H9 (cell line): Measurements from ENCODE around the gene NUDT4. TPM values are rescaled to one million over a fixed set of nuclear protein-coding genes. Genes with fewer than 3 reads are reported as not detected.

ENCODE experiments used
- DNase-seq: peaks from one replicate; pipeline ENCODE4 v3.0.0-alpha.2; 2017
- H2AFZ ChIP-seq: one replicate; pipeline ENCODE4 v1.6.1; 2013; ENCODE audit warnings: mild to moderate bottlenecking, low read length, control low read depth, moderate library complexity
- H2AK5ac ChIP-seq: 2 replicates; pipeline ENCODE4 v1.6.1; 2013; ENCODE audit warnings: low read length, control low read depth, mixed read lengths; ENCODE audit not compliant: insufficient read length
- H2BK120ac ChIP-seq: one replicate; pipeline ENCODE4 v1.6.1; 2013; ENCODE audit warnings: low read depth, mild to moderate bottlenecking, low read length, control low read depth, inconsistent platforms; ENCODE audit not compliant: poor library complexity, severe bottlenecking
- H2BK12ac ChIP-seq: 2 replicates; pipeline ENCODE4 v1.6.1; 2013; ENCODE audit warnings: low read length, control low read depth, mixed read lengths, low read depth; ENCODE audit not compliant: insufficient read length
- H2BK15ac ChIP-seq: 2 replicates; pipeline ENCODE4 v1.6.1; 2013; ENCODE audit warnings: low read depth, low read length, control low read depth
- H2BK20ac ChIP-seq: one replicate; pipeline ENCODE4 v1.6.1; 2013; ENCODE audit warnings: low read depth, mild to moderate bottlenecking, low read length, control low read depth, inconsistent platforms; ENCODE audit not compliant: poor library complexity, severe bottlenecking
- H2BK5ac ChIP-seq: 2 replicates; pipeline ENCODE4 v1.6.1; 2013; ENCODE audit warnings: low read length, control low read depth, mixed read lengths; ENCODE audit not compliant: insufficient read length
- H3K14ac ChIP-seq: 2 replicates; pipeline ENCODE4 v1.6.1; 2013; ENCODE audit warnings: low read length, control low read depth; ENCODE audit not compliant: insufficient read depth
- H3K18ac ChIP-seq: 2 replicates; pipeline ENCODE4 v1.6.1; 2013; ENCODE audit warnings: low read depth, mild to moderate bottlenecking, mixed read lengths, low read length, control low read depth; ENCODE audit not compliant: insufficient read length
- H3K23ac ChIP-seq: 2 replicates; pipeline ENCODE4 v1.6.1; 2013; ENCODE audit warnings: low read length, control low read depth, mixed read lengths, low read depth; ENCODE audit not compliant: insufficient read length
- H3K23me2 ChIP-seq: 2 replicates; pipeline ENCODE4 v1.6.1; 2013; ENCODE audit warnings: low read depth, mild to moderate bottlenecking, mixed read lengths, low read length, control low read depth; ENCODE audit not compliant: insufficient read length, poor library complexity, severe bottlenecking
- H3K27ac ChIP-seq: 2 replicates; pipeline ENCODE4 v1.5.1; 2013; ENCODE audit warnings: low read length, control low read depth, mixed read lengths, low read depth; ENCODE audit not compliant: insufficient read length
- H3K27me3 ChIP-seq: 2 replicates; pipeline ENCODE4 v1.6.1; 2013; ENCODE audit warnings: low read length, control low read depth, inconsistent platforms; ENCODE audit not compliant: insufficient read depth
- H3K4ac ChIP-seq: 2 replicates; pipeline ENCODE4 v1.6.1; 2013; ENCODE audit warnings: low read depth, mild to moderate bottlenecking, control low read depth, inconsistent platforms, low read length, moderate library complexity
- H3K4me1 ChIP-seq: 2 replicates; pipeline ENCODE4 v1.6.1; 2013; ENCODE audit warnings: low read length, control low read depth, inconsistent platforms; ENCODE audit not compliant: insufficient read depth
- H3K4me2 ChIP-seq: 2 replicates; pipeline ENCODE4 v1.6.1; 2013; ENCODE audit warnings: low read length, control low read depth, mixed read lengths; ENCODE audit not compliant: insufficient read length, insufficient read depth
- H3K56ac ChIP-seq: 2 replicates; pipeline ENCODE4 v1.6.1; 2013; ENCODE audit warnings: low read depth, mild to moderate bottlenecking, mixed read lengths, low read length, control low read depth; ENCODE audit not compliant: insufficient read length
- H3K79me1 ChIP-seq: 2 replicates; pipeline ENCODE4 v1.6.1; 2013; ENCODE audit warnings: low read depth, mild to moderate bottlenecking, moderate library complexity, low read length, control low read depth, inconsistent platforms; ENCODE audit not compliant: insufficient read depth, poor library complexity, severe bottlenecking
- H3K79me2 ChIP-seq: 2 replicates; pipeline ENCODE4 v1.6.1; 2013; ENCODE audit warnings: low read length, control low read depth, inconsistent platforms; ENCODE audit not compliant: insufficient read depth
- H3K9ac ChIP-seq: 2 replicates; pipeline ENCODE4 v1.6.1; 2013; ENCODE audit warnings: low read length, control low read depth, mixed read lengths; ENCODE audit not compliant: insufficient read length; ENCODE audit errors: extremely low read depth
- H3K9me3 ChIP-seq: one replicate; pipeline ENCODE4 v1.6.1; 2013; ENCODE audit warnings: low read depth, low read length, inconsistent platforms; ENCODE audit not compliant: control insufficient read depth
- H3T11ph ChIP-seq: one replicate; pipeline ENCODE4 v1.6.1; 2013; ENCODE audit warnings: mild to moderate bottlenecking, low read length, control low read depth, inconsistent platforms
- H4K20me1 ChIP-seq: one replicate; pipeline ENCODE4 v1.6.1; 2013; ENCODE audit not compliant: control insufficient read depth, insufficient read length, insufficient read depth
- H4K5ac ChIP-seq: 2 replicates; pipeline ENCODE4 v1.6.1; 2013; ENCODE audit warnings: low read depth, mild to moderate bottlenecking, mixed read lengths, low read length, control low read depth; ENCODE audit not compliant: insufficient read length
- H4K8ac ChIP-seq: replicated peaks from 2 replicates; pipeline ENCODE4 v1.6.1; 2013; ENCODE audit warnings: low read length, control low read depth, mixed read lengths, low read depth; ENCODE audit not compliant: insufficient read length
- H4K91ac ChIP-seq: 2 replicates; pipeline ENCODE4 v1.6.1; 2013; ENCODE audit warnings: low read depth, mild to moderate bottlenecking, moderate library complexity, mixed read lengths, low read length, control low read depth; ENCODE audit not compliant: insufficient read length
- H3K27ac Mint-ChIP-seq, 3 experiments: 2 replicates in 2 of 3; 3 replicates in 1 of 3; pipeline ENCODE4 v1.8.0; 2020 to 2021; ENCODE audit warnings: mixed read lengths in 3 of 3, mild to moderate bottlenecking in 1 of 3, moderate library complexity in 1 of 3
- H3K27me3 Mint-ChIP-seq: 2 replicates; pipeline ENCODE4 v1.8.0; 2021; ENCODE audit warnings: low read depth, mild to moderate bottlenecking, moderate library complexity, mixed read lengths
- H3K36me3 Mint-ChIP-seq, 3 experiments: 2 replicates in 2 of 3; 3 replicates in 1 of 3; pipeline ENCODE4 v1.8.0; 2020 to 2021; ENCODE audit warnings: low read depth in 3 of 3, mixed read lengths in 3 of 3; ENCODE audit not compliant: insufficient read depth in 1 of 3
- H3K4me1 Mint-ChIP-seq, 2 experiments: 2 replicates each; pipeline ENCODE4 v1.8.0; 2020; ENCODE audit warnings: mixed read lengths in 2 of 2
- H3K4me3 Mint-ChIP-seq, 2 experiments: 2 replicates in 1 of 2; 3 replicates in 1 of 2; pipeline ENCODE4 v1.8.0; 2020 to 2021; ENCODE audit warnings: mild to moderate bottlenecking in 2 of 2, mixed read lengths in 2 of 2, moderate library complexity in 1 of 2
- H3K9me3 Mint-ChIP-seq, 2 experiments: 2 replicates in 1 of 2; 3 replicates in 1 of 2; pipeline ENCODE4 v1.8.0; 2020; ENCODE audit warnings: mild to moderate bottlenecking in 2 of 2, mixed read lengths in 2 of 2, moderate library complexity in 1 of 2
- WGBS: extraction: QIAGEN DNeasy Blood & Tissue Kit; methylation state at CpG from one replicate; pipeline ENCODE4 v1.1.7; 2013; ENCODE audit warnings: missing lambda C conversion rate, low lambda C conversion rate, mixed read lengths; ENCODE audit not compliant: insufficient read length; ENCODE audit errors: extremely low coverage; 5-methylcytosine and 5-hydroxymethylcytosine counted together
- total RNA-seq: library from RNA; stranded (reverse); gene quantifications from 2 replicates; pipeline ENCODE4 v1.2.1, GENCODE V29; 2021
- TF ChIP-seq, protein P1 (sequence below): fragments of 200-600 bp; sonication (generic); conservative IDR thresholded peaks from 3 replicates; pipeline ENCODE4 v1.8.0; 2021; ENCODE audit warnings: antibody characterized with exemption, mild to moderate bottlenecking

Gene NUDT4
- total RNA-seq, 1 experiment from 2014 or later, result 40.6 TPM

DNA sequence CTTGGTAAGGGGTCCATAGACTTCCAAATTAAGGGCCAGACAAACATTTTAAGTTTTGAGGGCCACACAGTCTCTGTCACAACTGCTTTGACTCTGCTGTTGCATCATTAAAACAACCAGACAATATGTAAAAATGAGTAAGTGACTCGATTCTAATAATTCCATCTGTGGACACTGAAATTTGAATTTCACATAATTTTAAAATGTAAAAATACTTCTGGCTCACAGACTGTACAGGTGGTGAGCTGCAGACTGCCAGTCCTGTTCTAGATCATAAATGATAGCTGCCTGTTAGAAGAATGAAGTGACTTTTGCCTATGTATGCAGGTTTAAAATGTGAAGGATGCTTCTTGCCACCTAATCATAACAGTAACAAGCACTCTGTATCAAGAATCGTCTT, 15.7 kb downstream of the NUDT4 start:
- no peaks in the 10 kb centered on the region for H3K23me2 ChIP-seq
- H3K4ac ChIP-seq, result no peak overlapping the region
- no peak overlapping the region for H3K56ac ChIP-seq
- no peak overlapping the region for H3K18ac ChIP-seq
- no peak overlapping the region for H2BK120ac ChIP-seq
- Mint-ChIP-seq H3K4me3 (no peak overlapping the region), H3K4me1 (peaks cover 10 to 15% of the 10 kb centered on the region in 2 experiments; a peak in 3 of 4 replicates), H3K36me3 (peaks cover 13 to 25% (median 22%) of the 10 kb centered on the region in 3 experiments; a peak in 6 of 7 replicates), H3K27ac (no peak overlapping the region), H3K27me3 (no peaks in the 10 kb centered on the region), H3K9me3 (no peaks in the 10 kb centered on the region)
- no peak overlapping the region for H4K91ac ChIP-seq
- no peaks in the 10 kb centered on the region for H3K27me3 ChIP-seq
- H3K79me2 ChIP-seq, result peaks cover 13% of the 10 kb centered on the region; the same call in 1 of the 2 replicates
- no peak overlapping the region for H2BK20ac ChIP-seq
- no peaks in the 10 kb centered on the region for H3K9me3 ChIP-seq
- H3K9ac ChIP-seq, result no peak overlapping the region
- H4K5ac ChIP-seq, result no peak overlapping the region
- no peak overlapping the region for H2AK5ac ChIP-seq
- H2AFZ ChIP-seq, result no peak overlapping the region
- no peak overlapping the region for H3K27ac ChIP-seq
- no peak overlapping the region for H3T11ph ChIP-seq
- DNase-seq, result no peak
- H2BK5ac ChIP-seq, result no peak overlapping the region
- H2BK15ac ChIP-seq, result no peak overlapping the region
- H4K8ac ChIP-seq, result no peak overlapping the region
- no peak overlapping the region for H3K4me2 ChIP-seq
- TF ChIP-seq, protein P1, sequence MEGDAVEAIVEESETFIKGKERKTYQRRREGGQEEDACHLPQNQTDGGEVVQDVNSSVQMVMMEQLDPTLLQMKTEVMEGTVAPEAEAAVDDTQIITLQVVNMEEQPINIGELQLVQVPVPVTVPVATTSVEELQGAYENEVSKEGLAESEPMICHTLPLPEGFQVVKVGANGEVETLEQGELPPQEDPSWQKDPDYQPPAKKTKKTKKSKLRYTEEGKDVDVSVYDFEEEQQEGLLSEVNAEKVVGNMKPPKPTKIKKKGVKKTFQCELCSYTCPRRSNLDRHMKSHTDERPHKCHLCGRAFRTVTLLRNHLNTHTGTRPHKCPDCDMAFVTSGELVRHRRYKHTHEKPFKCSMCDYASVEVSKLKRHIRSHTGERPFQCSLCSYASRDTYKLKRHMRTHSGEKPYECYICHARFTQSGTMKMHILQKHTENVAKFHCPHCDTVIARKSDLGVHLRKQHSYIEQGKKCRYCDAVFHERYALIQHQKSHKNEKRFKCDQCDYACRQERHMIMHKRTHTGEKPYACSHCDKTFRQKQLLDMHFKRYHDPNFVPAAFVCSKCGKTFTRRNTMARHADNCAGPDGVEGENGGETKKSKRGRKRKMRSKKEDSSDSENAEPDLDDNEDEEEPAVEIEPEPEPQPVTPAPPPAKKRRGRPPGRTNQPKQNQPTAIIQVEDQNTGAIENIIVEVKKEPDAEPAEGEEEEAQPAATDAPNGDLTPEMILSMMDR, result no peak
- no peaks in the 10 kb centered on the region for H4K20me1 ChIP-seq
- no peaks in the 10 kb centered on the region for H3K4me1 ChIP-seq
- no peak overlapping the region for H3K23ac ChIP-seq
- WGBS, result no CpG with 5 or more reads among the region's 2 CpGs
- H3K79me1 ChIP-seq, result peaks cover 6% of the 10 kb centered on the region
- no peak overlapping the region for H2BK12ac ChIP-seq
- no peak overlapping the region for H3K14ac ChIP-seq
